ENCODE measurements around the gene GALP. TPM values are rescaled to one million over a fixed set of nuclear protein-coding genes. Genes with fewer than 3 reads are reported as not detected.
A peak's percentile ranks its signal among the peaks of the same experiment; 100 is the strongest.

GALP gene
- total RNA-seq, 4 donors from 2014 or later: not detected

- ATAC-seq: no peak
- TF ChIP-seq, protein P1, sequence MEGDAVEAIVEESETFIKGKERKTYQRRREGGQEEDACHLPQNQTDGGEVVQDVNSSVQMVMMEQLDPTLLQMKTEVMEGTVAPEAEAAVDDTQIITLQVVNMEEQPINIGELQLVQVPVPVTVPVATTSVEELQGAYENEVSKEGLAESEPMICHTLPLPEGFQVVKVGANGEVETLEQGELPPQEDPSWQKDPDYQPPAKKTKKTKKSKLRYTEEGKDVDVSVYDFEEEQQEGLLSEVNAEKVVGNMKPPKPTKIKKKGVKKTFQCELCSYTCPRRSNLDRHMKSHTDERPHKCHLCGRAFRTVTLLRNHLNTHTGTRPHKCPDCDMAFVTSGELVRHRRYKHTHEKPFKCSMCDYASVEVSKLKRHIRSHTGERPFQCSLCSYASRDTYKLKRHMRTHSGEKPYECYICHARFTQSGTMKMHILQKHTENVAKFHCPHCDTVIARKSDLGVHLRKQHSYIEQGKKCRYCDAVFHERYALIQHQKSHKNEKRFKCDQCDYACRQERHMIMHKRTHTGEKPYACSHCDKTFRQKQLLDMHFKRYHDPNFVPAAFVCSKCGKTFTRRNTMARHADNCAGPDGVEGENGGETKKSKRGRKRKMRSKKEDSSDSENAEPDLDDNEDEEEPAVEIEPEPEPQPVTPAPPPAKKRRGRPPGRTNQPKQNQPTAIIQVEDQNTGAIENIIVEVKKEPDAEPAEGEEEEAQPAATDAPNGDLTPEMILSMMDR (IDR thresholded peaks at IDR 0.05): peak in 1 of 4 experiments; percentile 4
- no peak for TF ChIP-seq POLR2AphosphoS5 (IDR thresholded peaks at IDR 0.05)
- Histone ChIP-seq H3K36me3 (no peaks in the 10 kb centered on the region), H3K4me3 (peak overlapping the region; percentile 66 to 86), H3K27ac (peak overlapping the region; percentile 89 to 98 (median 94)), H3K4me1 (peaks cover 0 to 74% (median 7%) of the 10 kb centered on the region in 3 donors), H3K27me3 (no peaks in the 10 kb centered on the region), H3K9me3 (no peaks in the 10 kb centered on the region)
- WGBS, 2 donors (ENCODE audit: low coverage in 1 of 2): 35 to 41% methylated on average over 15 to 18 of the region's 22 CpGs
Measured at GRCh38 chr19:56139847-56140582, 35.8 kb upstream of the GALP start.

DNA sequence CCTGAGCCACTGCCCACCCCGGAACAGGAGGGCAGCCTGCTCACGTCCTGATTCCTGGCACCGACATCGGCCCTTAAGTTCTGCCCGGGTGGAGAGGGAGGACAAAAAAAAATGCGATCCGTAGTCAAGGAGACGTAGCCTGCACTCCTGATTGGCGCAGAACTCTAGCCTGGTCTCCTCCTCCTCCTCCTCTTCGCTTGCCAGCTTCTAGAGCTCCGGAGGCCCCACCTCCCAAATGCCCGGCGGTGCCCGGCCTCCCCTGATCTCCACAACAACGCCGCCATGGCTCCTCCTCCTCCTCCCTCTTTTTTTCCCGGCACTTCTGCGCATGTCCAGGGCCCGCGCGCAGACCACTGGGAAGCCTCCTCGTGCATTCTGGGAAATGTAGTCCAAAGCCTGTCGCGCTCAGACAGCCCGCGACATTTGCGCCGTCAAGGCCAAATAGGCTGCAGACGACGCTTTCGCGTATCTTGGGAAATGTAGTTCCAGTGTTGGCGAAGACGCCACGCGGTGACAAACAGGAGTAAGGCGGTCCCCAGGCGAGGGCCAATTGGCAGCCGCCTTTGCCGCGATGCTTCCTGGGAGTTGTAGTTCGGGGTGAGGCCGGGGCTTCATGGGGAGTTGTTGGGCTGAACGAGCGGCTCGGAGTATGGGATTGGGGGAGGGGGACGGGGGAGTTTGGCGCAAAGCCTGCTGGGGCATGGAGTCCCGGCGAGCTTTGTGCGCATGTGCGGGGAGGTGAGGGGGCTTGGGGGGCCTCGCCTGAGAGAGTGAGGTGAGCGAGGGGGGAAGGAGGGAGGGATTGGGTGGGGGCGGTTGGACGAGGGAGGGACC lies 35.0 kb upstream of the GALP start, which contains the start of gene ZNF444:
Gene ZNF444, plus strand, starts transcription at position 705 of the 834 bp plus-strand sequence. CDS start 5,625 bp downstream, outside the sequence.
- no peaks in the 10 kb centered on the region for H3K27me3 ChIP-seq
- TF ChIP-seq POLR2A (IDR thresholded peaks at IDR 0.05) (peak; percentile 49 to 55), EP300 (IDR thresholded peaks at IDR 0.05) (no peak), POLR2AphosphoS5 (IDR thresholded peaks at IDR 0.05) (peak; percentile 72)
- TF ChIP-seq, protein P1 (IDR thresholded peaks at IDR 0.05): no peak
- H3K27ac ChIP-seq: peak within 1 kb of the TSS; percentile 89 to 98 (median 94)
- H3K4me3 ChIP-seq: peak within 1 kb of the TSS; percentile 66 to 86
- 0% methylated on average over 1 to 18 of the region's 56 CpGs for WGBS, 2 donors (ENCODE audit: low coverage in 1 of 2)
- peak; percentile 94 for ATAC-seq
- peaks cover 0 to 5% of the 10 kb centered on the region in 2 donors for H3K36me3 ChIP-seq
- no peaks in the 10 kb centered on the region for H3K9me3 ChIP-seq
- H3K4me1 ChIP-seq: peaks cover 0 to 74% (median 7%) of the 10 kb centered on the region in 3 donors

GRCh38 chr19:56141417-56141993 lies 34.3 kb upstream of the GALP start:
- Histone ChIP-seq H3K27me3 (no peaks in the 10 kb centered on the region), H3K27ac (peak overlapping the region; percentile 59 to 98 (median 92)), H3K4me1 (peaks cover 0 to 68% (median 7%) of the 10 kb centered on the region in 3 donors), H3K9me3 (no peaks in the 10 kb centered on the region), H3K4me3 (peak overlapping the region; percentile 66 to 86), H3K36me3 (peaks cover 0 to 12% of the 10 kb centered on the region in 2 donors)
- WGBS, 2 donors (ENCODE audit: low coverage in 1 of 2): 0 to 1% methylated on average over 7 to 15 of the region's 26 CpGs
- ATAC-seq: no peak
- TF ChIP-seq EP300 (IDR thresholded peaks at IDR 0.05) (no peak), POLR2A (IDR thresholded peaks at IDR 0.05) (no peak), POLR2AphosphoS5 (IDR thresholded peaks at IDR 0.05) (no peak)
- TF ChIP-seq, protein P1 (IDR thresholded peaks at IDR 0.05): no peak

DNA sequence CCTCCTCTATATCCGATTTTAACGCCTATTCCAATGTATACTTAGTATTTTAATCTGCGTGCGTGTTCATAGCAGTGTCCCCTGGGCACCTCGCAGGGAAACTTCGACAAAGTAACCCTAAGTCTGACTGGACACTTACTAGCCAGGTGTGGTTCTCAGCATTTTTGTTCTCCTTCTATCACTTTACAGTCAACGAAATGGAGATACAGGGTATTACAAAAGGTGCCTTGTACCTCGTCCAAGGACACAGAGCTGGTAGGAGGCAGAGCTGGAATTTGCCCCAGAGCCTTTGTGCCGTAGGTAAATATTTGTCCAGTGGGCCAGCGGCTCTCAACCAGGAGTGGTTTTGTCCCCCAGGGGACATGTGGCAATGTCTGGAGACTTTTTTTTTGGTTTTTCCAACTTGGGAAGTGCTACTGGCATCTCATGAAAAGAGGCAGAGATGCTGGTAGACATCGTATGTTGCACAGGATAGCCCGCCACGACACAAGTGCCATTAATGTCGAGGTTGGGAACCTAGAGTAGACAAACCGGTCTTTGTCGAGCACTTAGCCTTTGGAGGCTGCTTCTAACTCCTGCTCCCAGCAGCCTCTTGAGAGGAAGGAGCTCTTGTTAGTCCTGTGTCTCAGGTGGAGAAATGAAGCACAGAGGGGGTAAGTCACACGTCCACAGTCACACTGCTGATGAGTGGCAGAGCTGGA lies 33.6 kb upstream of the GALP start:
- WGBS, 2 donors (ENCODE audit: low coverage in 1 of 2): 18 to 43% methylated on average over 10 to 12 of the region's 17 CpGs
- Histone ChIP-seq H3K9me3 (no peaks in the 10 kb centered on the region), H3K4me1 (peaks cover 0 to 61% (median 7%) of the 10 kb centered on the region in 3 donors), H3K27me3 (no peaks in the 10 kb centered on the region), H3K27ac (peak overlapping the region; percentile 59 to 98 (median 92)), H3K4me3 (peak overlapping the region; percentile 66 to 86), H3K36me3 (peaks cover 0 to 20% of the 10 kb centered on the region in 2 donors)
- TF ChIP-seq, protein P1 (IDR thresholded peaks at IDR 0.05): no peak
- TF ChIP-seq POLR2AphosphoS5 (IDR thresholded peaks at IDR 0.05) (no peak), EP300 (IDR thresholded peaks at IDR 0.05) (no peak), POLR2A (IDR thresholded peaks at IDR 0.05) (no peak)
- ATAC-seq: no peak
